ENCODE results near the gene FAM83C.
"Not testable (repeated sequence)": the region's sequence is repeated elsewhere in the genome, so short reads cannot be mapped to it uniquely, and the experiment has no call there.

Gene FAM83C

GRCh38 chr20:35326740-35327073 is 34.5 kb upstream of the FAM83C start:
- Mint-ChIP-seq H3K36me3 (no peaks in the 10 kb centered on the region), H3K27me3 (no peaks in the 10 kb centered on the region), H3K27ac (no peak overlapping the region), H3K4me3 (no peak overlapping the region), H3K4me1 (no peaks in the 10 kb centered on the region), H3K9me3 (no peaks in the 10 kb centered on the region)
- DNase-seq = no peak
- CTCF ChIA-PET = interaction anchor here (0.7 kb wide), 1 partner anchor 113 kb away, joined by 5 read pairs; no protein-coding TSS in a partner anchor

- CTCF ChIA-PET = no interaction called here
- H3K9me3 Mint-ChIP-seq = no peaks in the 10 kb centered on the region
- H3K27ac Mint-ChIP-seq = no peak overlapping the region
- no peaks in the 10 kb centered on the region for H3K36me3 Mint-ChIP-seq
- no peak overlapping the region for H3K4me3 Mint-ChIP-seq
- DNase-seq = no peak
- H3K27me3 Mint-ChIP-seq = no peaks in the 10 kb centered on the region
- H3K4me1 Mint-ChIP-seq = no peaks in the 10 kb centered on the region
Measured at GRCh38 chr20:35326021-35326739, 34.0 kb upstream of the FAM83C start.

GRCh38 chr20:35325401-35325800 is 33.2 kb upstream of the FAM83C start:
- Mint-ChIP-seq H3K4me3 (no peak overlapping the region), H3K4me1 (no peaks in the 10 kb centered on the region), H3K9me3 (no peaks in the 10 kb centered on the region), H3K27ac (no peak overlapping the region), H3K27me3 (no peaks in the 10 kb centered on the region), H3K36me3 (no peaks in the 10 kb centered on the region)
- CTCF ChIA-PET = interaction anchor here (1.0 kb wide), 1 partner anchor 21 kb away, joined by 5 read pairs; no protein-coding TSS in a partner anchor
- DNase-seq = no peak

GRCh38 chr20:35320396-35321126 is 28.3 kb upstream of the FAM83C start:
- no peak overlapping the region for H3K4me3 Mint-ChIP-seq
- peaks cover 20% of the 10 kb centered on the region for H3K4me1 Mint-ChIP-seq
- no peaks in the 10 kb centered on the region for H3K9me3 Mint-ChIP-seq
- no peaks in the 10 kb centered on the region for H3K36me3 Mint-ChIP-seq
- no peak for DNase-seq
- CTCF ChIA-PET = interaction anchor here (0.9 to 5.1 kb wide), 3 partner anchors 9 to 15 kb away, joined by 3 to 18 read pairs (median 7); no protein-coding TSS in a partner anchor
- no peak overlapping the region for H3K27ac Mint-ChIP-seq
- no peaks in the 10 kb centered on the region for H3K27me3 Mint-ChIP-seq

- no peaks in the 10 kb centered on the region for H3K9me3 Mint-ChIP-seq
- no peak for DNase-seq
- CTCF ChIA-PET = interaction anchor here (1.4 to 5.1 kb wide), 2 partner anchors 10 to 15 kb away, joined by 7 to 18 read pairs; no protein-coding TSS in a partner anchor
Measured at GRCh38 chr20:35319871-35320197, 27.6 kb upstream of the FAM83C start.

GRCh38 chr20:35319192-35319870 is 27.1 kb upstream of the FAM83C start:
- peaks cover 3% of the 10 kb centered on the region for H3K36me3 Mint-ChIP-seq
- no peak overlapping the region for H3K27ac Mint-ChIP-seq
- H3K4me3 Mint-ChIP-seq = no peak overlapping the region
- H3K27me3 Mint-ChIP-seq = no peaks in the 10 kb centered on the region
- DNase-seq = no peak
- no peaks in the 10 kb centered on the region for H3K9me3 Mint-ChIP-seq
- H3K4me1 Mint-ChIP-seq = peaks cover 32% of the 10 kb centered on the region
- CTCF ChIA-PET = interaction anchor here (2.5 to 5.1 kb wide), 2 partner anchors 10 to 15 kb away, joined by 16 to 18 read pairs; no protein-coding TSS in a partner anchor

More at GRCh38 chr20:35319871-35320197, 27.6 kb upstream of the FAM83C start:
- Mint-ChIP-seq H3K27ac (no peak overlapping the region), H3K4me1 (peaks cover 27% of the 10 kb centered on the region), H3K36me3 (peaks cover 2% of the 10 kb centered on the region), H3K4me3 (no peak overlapping the region), H3K27me3 (no peaks in the 10 kb centered on the region)

- H3K36me3 Mint-ChIP-seq = peaks cover 5% of the 10 kb centered on the region
- H3K4me1 Mint-ChIP-seq = peaks cover 34% of the 10 kb centered on the region
- DNase-seq = no peak
- CTCF ChIA-PET = interaction anchor here (1.0 to 5.1 kb wide), 5 partner anchors 11 to 129 kb away, joined by 3 to 18 read pairs (median 16); no protein-coding TSS in a partner anchor
- H3K27ac Mint-ChIP-seq = peak overlapping the region; percentile 42
- H3K27me3 Mint-ChIP-seq = no peaks in the 10 kb centered on the region
- no peaks in the 10 kb centered on the region for H3K9me3 Mint-ChIP-seq
- no peak overlapping the region for H3K4me3 Mint-ChIP-seq
Measured at GRCh38 chr20:35318502-35319157, 26.4 kb upstream of the FAM83C start.

GRCh38 chr20:35317416-35318210 is 25.4 kb upstream of the FAM83C start:
- Mint-ChIP-seq H3K36me3 (peaks cover 7% of the 10 kb centered on the region), H3K27me3 (no peaks in the 10 kb centered on the region), H3K9me3 (no peaks in the 10 kb centered on the region), H3K27ac (no peak overlapping the region), H3K4me3 (no peak overlapping the region), H3K4me1 (peaks cover 36% of the 10 kb centered on the region)
- CTCF ChIA-PET = interaction anchor here (1.0 to 5.1 kb wide), 5 partner anchors 10 to 131 kb away, joined by 3 to 18 read pairs (median 16); no protein-coding TSS in a partner anchor
- DNase-seq = no peak

- Mint-ChIP-seq H3K4me3 (no peak overlapping the region), H3K27me3 (no peaks in the 10 kb centered on the region), H3K4me1 (peaks cover 49% of the 10 kb centered on the region), H3K36me3 (peaks cover 10% of the 10 kb centered on the region), H3K27ac (no peak overlapping the region), H3K9me3 (no peaks in the 10 kb centered on the region)
- CTCF ChIA-PET = no interaction called here
- no peak for DNase-seq
Measured at GRCh38 chr20:35316086-35316485, 23.9 kb upstream of the FAM83C start.

- H3K9me3 Mint-ChIP-seq, H3K27ac Mint-ChIP-seq, H3K4me3 Mint-ChIP-seq, DNase-seq, H3K27me3 Mint-ChIP-seq: not testable (repeated sequence)
- Mint-ChIP-seq H3K4me1 (peaks cover 51% of the 10 kb centered on the region), H3K36me3 (peaks cover 12% of the 10 kb centered on the region)
- CTCF ChIA-PET = interaction anchor here (1.4 kb wide), 1 partner anchor 10 kb away, joined by 8 read pairs; no protein-coding TSS in a partner anchor
Measured at GRCh38 chr20:35315632-35316020, 23.4 kb upstream of the FAM83C start.

GRCh38 chr20:35314816-35315631 is 22.8 kb upstream of the FAM83C start:
- Mint-ChIP-seq H3K27me3 (no peaks in the 10 kb centered on the region), H3K36me3 (peaks cover 12% of the 10 kb centered on the region), H3K27ac (peak overlapping the region; percentile 30), H3K4me3 (no peak overlapping the region), H3K9me3 (no peaks in the 10 kb centered on the region), H3K4me1 (peaks cover 51% of the 10 kb centered on the region)
- CTCF ChIA-PET = interaction anchor here (1.4 kb wide), 1 partner anchor 9 kb away, joined by 8 read pairs; no protein-coding TSS in a partner anchor
- DNase-seq = no peak

GRCh38 chr20:35312318-35312717 is 20.1 kb upstream of the FAM83C start:
- Mint-ChIP-seq H3K4me3 (no peak overlapping the region), H3K36me3 (peaks cover 12% of the 10 kb centered on the region), H3K27ac (peak overlapping the region; percentile 43), H3K4me1 (peaks cover 40% of the 10 kb centered on the region), H3K9me3 (no peaks in the 10 kb centered on the region), H3K27me3 (no peaks in the 10 kb centered on the region)
- CTCF ChIA-PET = interaction anchor here (0.6 to 1.4 kb wide), 2 partner anchors 8 to 405 kb away, joined by 3 read pairs; no protein-coding TSS in a partner anchor
- DNase-seq = no peak
